Activated naive CD8-positive, alpha-beta T cell treated with anti-CD3 and anti-CD28 coated beads, Interleukin-2, amount 50 U/mL, for 16 hours (primary cell): ENCODE data around the gene LMAN2L.

Experiments
- DNase-seq: peaks from one replicate; pipeline ENCODE4 v3.0.0-alpha.2; 2020; ENCODE audit warnings: low read depth, low spot score

The LMAN2L gene

GRCh38 chr2:96760986-96761832 lies 21.3 kb upstream of the LMAN2L start:
- DNase-seq = peak; percentile 52

GRCh38 chr2:96760036-96760985 lies 20.4 kb upstream of the LMAN2L start, which contains the start of gene CNNM4:
Gene CNNM4, plus strand, starts transcription at chr2:96760902. Its CDS starts 98 bp downstream, at chr2:96761000.
- peak; percentile 82 for DNase-seq

GRCh38 chr2:96759548-96759947 lies 19.7 kb upstream of the LMAN2L start:
- DNase-seq = no peak

- no peak for DNase-seq
Measured at GRCh38 chr2:96758987-96759386, 19.1 kb upstream of the LMAN2L start.

- no peak for DNase-seq
Measured at GRCh38 chr2:96757477-96757860, 17.6 kb upstream of the LMAN2L start.

GRCh38 chr2:96756788-96757476 lies 17.1 kb upstream of the LMAN2L start:
- DNase-seq = no peak

- no peak for DNase-seq
Measured at GRCh38 chr2:96754317-96754716, 14.5 kb upstream of the LMAN2L start.

GRCh38 chr2:96753661-96754282 lies 13.9 kb upstream of the LMAN2L start:
- no peak for DNase-seq

- no peak for DNase-seq
Measured at GRCh38 chr2:96751800-96752199, 11.9 kb upstream of the LMAN2L start.

- no peak for DNase-seq
Measured at GRCh38 chr2:96747061-96747617, 7.3 kb upstream of the LMAN2L start.

- DNase-seq = no peak
Measured at GRCh38 chr2:96739076-96739632, 710 bp downstream of the LMAN2L start.

- no peak for DNase-seq
Measured at GRCh38 chr2:96737831-96738230, 2.0 kb downstream of the LMAN2L start.

GRCh38 chr2:96737251-96737650 lies 2.6 kb downstream of the LMAN2L start:
- DNase-seq = no peak

- no peak for DNase-seq
Measured at GRCh38 chr2:96734880-96735583, 4.8 kb downstream of the LMAN2L start.

- DNase-seq = no peak
Measured at GRCh38 chr2:96733931-96734330, 5.9 kb downstream of the LMAN2L start.

- no peak for DNase-seq
Measured at GRCh38 chr2:96730212-96730611, 9.7 kb downstream of the LMAN2L start.

GRCh38 chr2:96729748-96730147 lies 10.1 kb downstream of the LMAN2L start:
- no peak for DNase-seq

GRCh38 chr2:96727431-96727830 lies 12.4 kb downstream of the LMAN2L start:
- no peak for DNase-seq

GRCh38 chr2:96726131-96726530 lies 13.7 kb downstream of the LMAN2L start:
- no peak for DNase-seq

- no peak for DNase-seq
Measured at GRCh38 chr2:96716388-96716787, 23.5 kb downstream of the LMAN2L start.
